ENCODE data around the gene CAMK2D.

CAMK2D gene

DNA sequence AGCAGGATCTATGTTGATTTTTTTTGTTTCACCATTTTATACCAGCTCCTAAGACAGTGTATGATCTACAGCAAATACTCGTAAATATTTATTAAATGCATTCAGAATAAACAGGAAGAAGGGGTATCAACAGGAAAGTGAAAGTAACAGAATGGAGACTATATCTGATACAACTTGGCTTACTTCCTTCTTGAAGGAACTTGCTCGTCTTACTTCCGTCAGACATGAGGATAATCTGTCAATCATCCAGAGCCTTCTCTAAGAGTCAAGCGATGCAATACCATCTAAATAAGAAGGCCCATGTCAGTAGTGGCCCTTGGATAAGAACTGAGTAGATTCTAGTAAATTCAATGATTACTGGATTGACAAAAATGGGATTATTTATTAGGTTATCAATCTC, 84.2 kb downstream of the CAMK2D start:
- DNase-seq: no peak

DNA sequence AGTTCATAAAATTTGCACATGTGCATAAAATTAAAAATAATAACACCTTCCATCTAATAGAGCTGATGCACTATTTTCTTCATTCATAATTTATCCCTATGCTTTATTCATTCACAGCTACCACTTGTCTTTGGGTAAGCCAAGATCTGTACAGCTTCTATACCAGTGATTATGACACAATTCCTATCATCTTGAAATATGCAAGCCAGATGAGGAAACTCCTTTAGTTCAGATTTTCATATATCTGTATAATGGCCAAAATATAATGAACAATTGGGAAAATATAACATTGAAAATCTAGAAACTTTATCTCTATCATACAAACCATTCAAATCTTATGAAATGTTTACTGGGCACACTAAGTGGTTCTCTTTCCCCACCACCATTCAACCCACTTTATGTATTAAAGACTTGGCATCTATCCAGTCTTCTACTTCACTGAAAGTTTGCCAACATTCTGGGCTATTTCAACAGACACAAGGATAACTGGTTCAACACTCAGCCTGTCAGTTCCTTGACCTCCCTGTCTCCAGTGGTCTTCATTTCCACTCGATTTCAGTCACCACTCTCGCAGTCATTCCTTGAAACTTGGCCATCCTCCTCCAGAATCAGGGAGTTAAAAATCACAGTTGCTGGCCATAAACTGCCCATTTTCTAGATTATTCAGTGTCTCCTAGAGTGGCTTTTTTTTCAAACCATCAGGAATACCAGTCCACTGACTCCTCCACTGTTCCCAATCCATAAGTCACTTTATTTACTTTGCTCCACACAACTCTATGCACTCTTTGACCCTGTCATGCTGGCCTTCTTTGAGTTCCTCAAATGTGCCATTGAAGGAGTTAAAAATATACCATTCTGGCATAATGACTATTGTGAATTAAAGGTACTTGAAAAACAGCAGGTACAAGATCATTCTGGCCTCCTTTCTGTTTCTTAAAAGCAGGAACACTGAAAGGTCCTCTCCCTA, 85.5 kb downstream of the CAMK2D start:
- no peak for DNase-seq

DNA sequence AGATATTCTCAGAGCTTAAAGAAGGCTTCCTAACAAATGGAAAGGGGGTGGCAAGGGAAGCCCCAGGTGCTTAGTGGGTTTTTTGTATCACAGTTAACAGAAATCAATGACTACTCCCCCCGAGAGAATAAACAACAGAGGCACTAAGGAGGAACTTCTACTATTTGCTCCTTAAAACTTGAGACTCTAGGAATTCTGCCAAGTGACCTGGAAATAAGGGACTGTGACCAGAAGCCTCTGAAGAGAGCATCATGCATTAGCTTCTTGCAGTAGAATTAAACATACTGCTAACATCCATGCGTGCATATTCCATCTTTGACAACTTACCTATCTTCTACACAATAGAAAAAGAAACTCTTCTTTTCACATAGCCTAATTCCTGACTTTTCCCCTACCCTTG, 86.8 kb downstream of the CAMK2D start:
- no peak for DNase-seq

DNA sequence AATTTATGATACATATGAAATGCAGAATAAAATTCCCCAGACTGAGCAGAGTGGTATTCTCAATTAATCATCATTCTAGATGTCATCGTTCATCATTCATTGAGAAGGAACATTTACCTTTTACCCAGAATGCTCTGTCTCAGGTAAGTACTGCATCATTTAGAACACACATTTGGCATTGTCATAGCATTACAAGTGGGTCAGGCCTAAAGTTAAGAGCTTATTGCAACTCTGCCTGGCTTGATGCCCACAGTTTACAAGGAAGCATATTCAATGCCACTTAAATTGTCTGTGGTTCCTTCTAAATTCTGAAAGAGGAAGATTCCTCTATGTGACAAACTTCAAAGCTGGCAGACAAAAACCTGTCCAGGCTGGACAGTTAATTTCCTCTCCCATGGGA, 87.3 kb downstream of the CAMK2D start:
- no peak for DNase-seq

DNA sequence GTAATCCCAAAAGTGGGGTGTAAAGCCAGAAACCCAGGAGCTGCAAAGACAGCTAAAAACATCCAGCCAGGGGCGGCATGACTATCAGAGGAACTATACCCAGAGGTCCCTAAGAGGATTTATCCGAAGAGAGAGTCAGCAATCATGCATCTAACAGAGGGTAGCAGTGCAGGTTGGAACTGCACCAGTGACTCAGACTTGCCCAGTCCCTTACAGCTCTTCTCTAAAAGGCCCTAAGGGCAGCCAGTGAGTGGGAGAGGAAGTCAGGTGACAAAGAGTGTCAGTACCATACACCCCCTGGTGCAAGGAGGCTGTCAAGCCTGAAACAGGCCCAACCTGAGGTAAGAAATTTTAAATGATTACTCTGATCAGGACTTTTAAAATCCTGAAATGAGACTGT, 88.1 kb downstream of the CAMK2D start:
- no peak for DNase-seq

DNA sequence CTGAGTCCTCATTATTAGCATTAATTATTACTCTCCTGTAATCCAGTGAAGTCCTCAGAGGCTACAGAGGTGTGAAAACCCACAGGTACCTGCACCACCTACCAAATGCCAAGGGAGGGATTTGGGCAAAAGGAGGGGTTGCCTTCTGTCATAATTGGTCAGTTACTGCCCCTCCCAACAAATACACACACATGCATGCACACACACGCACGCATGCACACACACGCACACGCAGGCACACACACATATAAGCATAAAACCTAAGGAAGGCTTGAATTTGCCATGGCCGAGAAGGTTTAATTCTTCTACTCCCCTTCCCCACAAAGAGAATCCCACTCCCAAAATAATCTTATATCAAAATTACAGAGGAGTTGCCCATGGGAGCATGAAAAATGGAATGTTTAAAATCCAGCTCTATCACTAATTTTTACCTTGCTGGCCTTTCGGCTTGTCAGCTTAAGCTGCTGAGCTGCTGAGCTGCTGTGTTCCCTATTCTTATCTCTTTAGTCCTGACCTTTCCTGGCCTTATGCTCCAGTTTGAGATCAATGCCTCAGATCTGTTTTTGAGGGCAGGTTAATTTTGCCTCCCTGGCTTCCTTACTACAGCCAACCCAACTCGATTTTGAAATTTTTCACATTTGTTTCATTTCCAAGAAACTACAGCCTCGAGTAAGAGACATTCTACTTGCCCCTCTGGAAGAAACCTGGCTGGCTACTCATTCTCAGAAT, 95.0 kb downstream of the CAMK2D start:
- DNase-seq: no peak

DNA sequence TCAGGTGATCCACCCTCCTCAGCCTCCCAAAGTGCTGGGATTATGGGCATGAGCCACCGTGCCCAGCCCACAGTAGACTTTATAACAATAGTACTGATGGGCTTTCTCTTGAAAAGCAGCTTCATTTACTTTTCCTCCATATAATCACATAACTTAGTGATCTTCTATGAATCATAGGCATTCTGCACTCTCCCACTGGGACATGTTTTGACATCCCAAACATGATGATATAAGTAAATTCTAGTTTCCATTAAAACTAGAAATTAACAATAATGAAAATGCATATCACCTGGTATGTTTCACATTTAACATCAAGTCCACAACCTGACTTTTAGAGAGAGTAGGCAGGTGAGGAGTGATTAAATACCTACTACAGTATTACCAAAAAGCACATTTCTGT, 96.5 kb downstream of the CAMK2D start:
- no peak for DNase-seq

DNA sequence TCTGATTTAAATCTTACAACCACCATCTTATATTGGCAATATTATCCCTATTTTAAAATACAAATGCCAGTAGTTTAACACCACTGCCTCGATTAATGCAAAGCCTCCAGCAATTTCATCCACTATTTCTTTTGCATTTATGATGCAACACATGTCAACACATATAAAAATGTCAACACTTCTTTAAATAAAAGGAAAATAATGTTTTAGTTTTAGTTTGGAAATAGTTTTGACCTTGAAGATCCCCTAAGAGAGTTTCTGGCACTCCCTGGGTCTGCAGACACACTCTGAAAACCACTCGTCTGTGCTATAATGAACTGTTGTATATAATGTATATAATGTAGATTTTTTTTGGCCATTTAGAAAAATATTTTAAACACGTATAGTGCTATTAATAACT, 99.0 kb downstream of the CAMK2D start:
- no peak for DNase-seq

DNA sequence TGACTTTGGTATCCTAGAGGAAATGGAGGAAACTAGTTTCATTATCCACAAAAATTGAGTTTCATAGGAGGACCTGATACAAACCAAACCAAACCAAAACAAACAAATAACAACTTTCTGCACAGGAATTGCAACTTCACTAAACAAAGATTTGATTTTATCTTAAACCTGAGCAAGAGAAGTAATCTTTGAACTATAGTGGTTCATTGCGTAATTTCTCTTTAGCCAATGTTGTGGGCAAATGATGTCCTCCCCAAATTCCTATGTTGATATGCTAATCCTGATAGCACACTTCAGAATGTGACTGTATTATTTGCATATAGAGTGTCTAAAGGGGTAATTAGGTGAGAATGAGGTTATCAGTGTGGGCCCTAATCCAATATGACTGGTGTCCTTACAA, 102.4 kb downstream of the CAMK2D start:
- DNase-seq: no peak

DNA sequence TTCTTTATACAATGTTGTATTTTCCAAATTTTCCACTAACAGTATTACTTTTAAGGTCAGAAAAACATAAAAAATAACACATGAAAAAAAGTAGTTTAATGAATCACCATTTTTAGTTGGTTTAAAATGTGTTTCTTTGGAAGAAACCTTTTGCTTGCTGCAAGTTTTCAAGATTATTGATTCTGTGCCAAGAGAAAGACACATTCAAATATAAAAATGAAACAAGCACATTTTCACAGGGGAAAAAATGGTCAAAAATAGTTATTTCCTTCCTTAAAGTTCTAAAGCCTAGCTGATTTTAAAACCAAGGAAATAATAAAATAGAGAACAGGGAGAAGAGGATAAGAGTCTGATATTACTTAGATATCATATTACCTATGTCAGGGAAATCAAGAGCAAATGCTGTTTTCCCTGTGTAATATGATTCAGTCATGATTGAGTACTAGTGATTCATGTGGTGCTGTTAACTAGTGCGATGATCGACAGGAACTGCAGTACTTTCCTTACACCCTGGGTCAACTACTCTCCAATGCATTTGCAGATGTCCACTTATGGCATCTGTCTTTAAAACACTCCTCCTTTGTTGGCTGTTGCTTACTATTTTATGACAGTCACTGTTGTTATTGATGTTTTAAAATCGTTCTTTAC, 103.8 kb downstream of the CAMK2D start:
- DNase-seq: no peak

DNA sequence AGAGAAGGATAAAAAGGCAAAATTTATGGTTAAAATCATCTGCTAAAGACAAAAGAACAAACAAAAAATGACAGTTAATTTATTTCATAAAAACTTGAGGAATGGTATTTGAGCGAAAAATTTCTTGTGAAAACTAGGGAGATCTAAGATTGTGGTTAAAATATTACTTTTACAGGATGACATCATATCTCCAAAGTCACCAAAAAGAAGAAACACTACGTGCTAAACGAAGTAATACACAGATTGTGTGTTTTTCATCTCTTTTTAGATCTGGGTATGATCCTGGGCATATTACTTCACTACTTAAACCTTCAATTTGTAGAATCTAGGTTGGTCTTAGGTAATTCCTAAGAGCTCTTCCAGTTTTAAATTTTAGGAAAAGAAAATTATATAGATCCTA, 107.7 kb downstream of the CAMK2D start:
- no peak for DNase-seq

DNA sequence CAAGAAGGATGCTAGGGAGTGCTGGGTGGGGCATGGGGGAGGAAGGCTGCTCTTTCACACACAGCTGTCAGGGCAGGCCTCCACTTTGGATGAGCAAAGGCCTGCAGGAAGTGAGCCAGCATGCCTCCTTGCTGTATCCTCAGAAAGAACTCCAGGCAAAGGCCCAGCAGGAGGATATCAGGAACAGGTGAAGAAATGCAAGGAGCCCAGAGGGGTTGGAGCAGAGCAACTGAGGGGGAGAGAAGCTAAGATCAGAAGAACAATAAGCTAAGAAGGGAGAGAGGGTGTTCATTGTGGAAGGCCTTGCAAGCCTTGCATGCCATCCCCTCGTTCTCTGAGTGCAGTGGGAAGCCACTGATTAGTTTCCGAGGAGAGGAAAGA, 115.1 kb downstream of the CAMK2D start:
- DNase-seq: no peak

DNA sequence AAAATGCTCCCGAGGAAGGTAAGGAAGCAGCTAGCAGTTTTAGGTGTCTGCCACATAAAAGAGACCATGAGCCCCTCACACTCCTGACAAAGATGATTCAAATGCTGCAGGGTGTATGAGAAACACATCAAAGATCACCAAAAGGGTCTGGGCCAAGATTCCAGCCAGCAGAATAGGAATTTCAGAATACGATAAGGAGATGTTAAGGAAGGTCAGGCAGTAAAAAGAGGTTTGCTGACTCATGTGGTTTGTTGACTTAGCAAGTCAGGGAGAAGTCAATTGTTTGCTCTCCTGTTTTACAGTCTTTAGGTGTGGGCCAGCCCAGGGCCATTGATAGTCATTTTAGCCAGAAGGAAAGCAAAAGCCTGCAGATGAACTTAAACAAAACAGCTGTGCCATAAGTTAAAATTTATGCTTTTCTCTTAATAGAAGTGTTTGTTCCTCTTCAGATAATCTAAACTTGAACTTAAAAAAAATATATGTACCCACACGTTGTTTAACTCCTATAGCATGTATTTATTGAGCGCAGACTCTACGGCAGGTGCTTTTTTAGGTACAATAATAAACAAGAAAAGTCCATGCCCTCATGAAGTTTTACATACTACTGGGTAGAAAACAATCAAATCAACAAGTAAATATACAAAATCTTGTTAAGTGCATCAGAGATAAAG, 115.6 kb downstream of the CAMK2D start:
- no peak for DNase-seq

DNA sequence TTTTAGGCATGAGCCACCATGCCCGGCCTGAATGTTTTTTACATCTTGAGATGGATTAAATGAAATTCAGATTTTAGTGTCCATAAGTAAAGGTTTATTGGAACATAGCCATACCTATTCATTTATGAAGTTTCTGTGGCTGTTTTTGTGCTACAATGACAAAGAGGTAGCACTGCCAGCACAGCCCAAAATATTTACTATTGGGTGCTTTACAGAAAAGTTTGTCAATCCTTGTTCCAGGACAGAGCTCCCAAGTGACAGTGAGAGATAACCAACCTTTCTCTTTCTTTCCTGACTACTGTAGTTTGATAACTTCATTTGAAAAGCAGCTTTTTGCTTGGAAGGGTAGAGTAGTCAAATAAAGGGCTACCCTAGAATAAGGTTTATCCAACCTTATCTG, 116.2 kb downstream of the CAMK2D start:
- no peak for DNase-seq

DNA sequence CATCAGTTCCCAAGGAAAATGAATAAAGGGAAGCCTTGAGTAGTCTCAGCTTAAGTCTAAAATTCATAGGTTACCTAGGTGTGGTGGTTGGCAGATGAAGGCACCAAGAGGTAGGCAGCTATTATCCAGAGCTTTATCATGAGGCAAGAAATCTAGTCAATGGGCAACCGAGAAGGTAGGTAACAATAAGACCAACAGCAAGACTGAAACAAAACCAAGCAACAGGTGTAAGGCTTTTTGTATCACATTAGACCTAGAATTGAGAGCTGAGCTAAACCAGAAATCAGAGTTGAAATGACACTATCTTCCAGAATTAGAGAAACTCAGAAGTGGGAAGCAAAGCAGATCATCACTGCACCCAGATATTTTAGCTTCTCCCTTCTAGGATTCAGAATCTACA, 117.1 kb downstream of the CAMK2D start:
- DNase-seq: no peak

DNA sequence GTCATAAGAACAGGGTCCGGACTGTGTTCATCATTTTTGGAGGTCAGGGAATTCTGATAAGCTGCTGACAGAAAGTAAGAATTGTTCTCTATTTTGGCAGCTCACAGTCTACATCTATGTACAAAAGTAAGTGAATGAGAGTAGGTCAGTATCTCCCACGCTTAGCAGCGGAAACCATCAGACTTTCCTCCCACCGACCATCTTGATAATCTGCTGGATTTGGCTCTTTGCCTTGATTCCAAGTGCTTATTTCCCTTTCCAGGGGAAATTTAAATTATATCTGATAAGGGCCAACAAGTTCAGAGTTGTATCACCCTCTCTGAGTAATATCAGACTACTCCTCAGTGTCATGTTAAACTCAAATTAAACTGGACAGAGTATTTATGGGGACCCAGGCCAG, 118.0 kb downstream of the CAMK2D start:
- DNase-seq: no peak

DNA sequence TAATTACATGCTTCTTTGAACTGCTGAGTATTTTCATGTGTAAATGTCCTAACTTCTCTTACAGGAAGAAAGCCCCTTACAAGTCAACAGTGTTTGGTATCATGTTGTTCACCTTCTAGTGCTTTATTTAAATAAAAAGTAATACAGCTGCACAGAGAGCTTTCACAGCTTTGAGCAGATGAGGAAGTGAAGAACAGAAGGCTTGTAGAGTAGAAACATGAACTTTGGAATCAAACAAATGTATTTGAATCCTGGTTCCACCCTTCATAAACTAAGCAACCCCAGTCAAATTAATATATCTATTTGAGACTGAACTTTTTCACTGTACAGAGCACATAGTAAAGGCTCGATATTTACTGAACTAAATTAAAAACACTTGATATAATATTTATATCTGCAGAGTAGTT, 120.5 kb downstream of the CAMK2D start:
- DNase-seq: no peak

DNA sequence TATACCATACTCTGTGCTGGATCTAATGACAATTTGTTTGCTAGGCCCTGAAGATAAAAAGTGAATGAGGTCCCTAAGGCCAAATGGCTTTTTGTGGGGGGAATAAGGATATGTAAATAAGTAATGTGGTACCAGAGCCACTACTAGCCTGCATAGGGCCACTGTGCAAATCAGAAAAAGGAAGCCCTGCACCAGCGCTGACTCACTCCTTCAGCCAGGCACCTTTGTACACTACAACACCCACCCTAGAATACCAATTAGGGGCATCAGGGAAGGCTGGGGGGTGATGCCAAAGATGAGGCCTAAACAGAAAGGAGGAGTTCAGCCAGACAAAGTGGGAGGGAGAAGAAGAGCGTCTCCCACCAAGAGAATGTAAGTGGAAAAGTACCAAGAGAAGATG, 122.2 kb downstream of the CAMK2D start:
- no peak for DNase-seq

DNA sequence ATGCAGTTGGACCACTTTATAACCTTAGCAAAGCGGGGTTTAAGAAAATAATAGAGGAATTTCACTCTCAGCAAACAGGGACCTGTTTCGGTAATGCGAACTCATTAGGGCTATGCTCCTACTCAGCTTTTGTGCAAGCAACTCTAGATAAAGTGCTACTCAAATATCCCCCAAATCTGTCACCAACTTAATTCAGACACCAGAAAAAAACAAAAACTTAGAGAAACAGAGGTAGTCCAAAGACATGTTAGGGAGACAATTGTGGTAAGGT, 123.0 kb downstream of the CAMK2D start:
- no peak for DNase-seq

DNA sequence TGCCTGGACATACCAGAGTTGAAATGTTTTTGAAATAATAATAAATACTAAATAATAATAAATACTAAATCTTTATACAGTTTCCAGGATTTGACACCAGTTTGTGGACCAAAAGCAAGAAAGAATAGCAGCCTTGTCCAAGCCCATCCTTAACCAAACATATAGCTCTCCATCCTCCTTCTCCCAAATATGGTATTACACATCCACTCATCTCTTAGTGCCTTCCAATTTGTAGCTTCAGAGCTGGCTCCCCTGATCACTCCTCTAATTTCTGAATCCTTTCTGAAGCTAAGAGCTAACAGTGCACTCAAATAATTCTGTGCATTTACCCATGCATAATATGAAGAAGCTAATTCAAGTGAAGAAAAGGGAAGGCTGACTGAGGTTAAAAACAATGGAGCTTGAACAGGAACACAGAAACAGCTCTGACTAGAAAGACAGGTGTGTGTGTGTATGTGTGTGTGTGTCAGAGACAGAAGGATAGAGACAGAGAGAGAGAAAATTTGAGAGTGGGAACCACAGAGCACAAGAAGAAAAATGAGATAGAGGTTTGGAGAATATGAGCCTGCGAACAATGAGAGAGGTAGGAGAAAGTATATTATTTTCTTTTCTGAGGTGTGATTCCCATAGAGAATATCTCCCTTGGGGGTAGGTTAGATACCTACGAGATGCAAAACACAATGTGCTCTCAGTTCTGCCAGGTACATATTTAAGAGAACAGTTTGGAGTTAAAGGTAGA, 123.5 kb downstream of the CAMK2D start:
- no peak for DNase-seq

DNA sequence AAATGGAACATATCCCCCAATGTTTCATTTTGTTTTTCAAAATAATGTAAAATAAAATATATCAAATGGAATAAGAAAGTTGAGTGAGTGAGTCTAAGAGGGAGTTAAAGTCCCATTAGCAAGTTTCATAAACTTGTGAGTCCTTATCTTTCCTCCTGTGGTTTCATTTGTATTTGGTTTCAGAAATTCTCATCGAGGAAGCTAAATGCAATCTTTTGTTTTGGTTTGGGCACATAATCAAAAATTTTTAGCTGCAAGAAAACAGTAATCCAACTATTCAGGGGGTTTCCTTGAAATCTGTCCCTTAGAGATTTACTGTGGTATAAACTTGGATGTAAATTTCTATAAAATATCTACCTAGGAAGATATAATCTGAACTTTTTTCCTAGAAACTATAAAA, 124.2 kb downstream of the CAMK2D start:
- no peak for DNase-seq

DNA sequence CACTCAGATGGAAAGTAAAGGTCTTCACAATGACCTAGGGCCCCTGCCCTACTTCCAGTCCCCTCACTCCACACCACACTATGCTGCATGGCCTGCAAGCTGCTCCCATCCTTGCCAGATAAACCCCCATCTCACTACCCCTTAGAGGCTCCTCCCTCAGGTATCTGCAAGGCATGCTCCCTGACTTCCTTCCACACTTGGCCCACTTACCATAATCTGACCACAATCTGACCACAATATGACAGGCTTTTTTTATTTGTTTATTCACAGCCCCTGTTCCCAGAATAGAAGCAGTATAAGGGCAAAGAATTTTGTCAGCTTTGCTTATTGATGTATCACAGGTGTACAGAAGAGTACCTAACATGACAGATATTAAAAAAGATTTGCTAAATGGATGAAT, 124.7 kb downstream of the CAMK2D start:
- no peak for DNase-seq

DNA sequence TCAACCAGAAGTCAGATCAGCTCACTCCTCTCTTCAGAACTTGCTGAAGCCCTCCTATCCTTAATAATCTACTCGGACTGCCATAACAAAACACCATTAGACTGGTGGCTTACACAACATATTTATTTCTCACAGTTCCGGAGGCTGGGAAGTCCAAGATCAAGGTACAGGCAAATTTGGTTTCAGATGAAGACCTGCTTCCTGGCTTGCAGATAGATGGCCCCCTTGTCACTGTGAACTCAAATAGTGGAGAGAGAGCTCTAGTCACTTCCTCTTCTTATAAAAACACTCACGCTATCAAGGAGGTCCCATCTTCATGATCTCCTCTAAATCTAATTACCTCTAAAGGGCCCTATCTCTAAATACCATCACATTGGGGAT, 125.1 kb downstream of the CAMK2D start:
- no peak for DNase-seq

Data from effector CD8-positive, alpha-beta T cell (primary cell).